GM19238 (cell line): ENCODE results near the gene PTPRM.

Experiments
- DNase-seq: peaks from one replicate; pipeline ENCODE4 v3.0.0; 2011; ENCODE audit warnings: low spot score; ENCODE audit not compliant: insufficient read length

PTPRM gene

GRCh38 chr18:8313043-8313442, 745.9 kb downstream of the PTPRM start:
- no peak for DNase-seq

GRCh38 chr18:8314124-8314523, 747.0 kb downstream of the PTPRM start:
- no peak for DNase-seq

GRCh38 chr18:8319798-8320489, 752.8 kb downstream of the PTPRM start:
- no peak for DNase-seq

- no peak for DNase-seq
Observed at GRCh38 chr18:8322486-8322885, 755.4 kb downstream of the PTPRM start.

- no peak for DNase-seq
Observed at GRCh38 chr18:8324343-8325065, 757.4 kb downstream of the PTPRM start.

GRCh38 chr18:8326763-8327394, 759.8 kb downstream of the PTPRM start:
- no peak for DNase-seq

GRCh38 chr18:8328126-8328525, 761.0 kb downstream of the PTPRM start:
- DNase-seq: no peak

GRCh38 chr18:8329186-8329771, 762.2 kb downstream of the PTPRM start:
- no peak for DNase-seq

- DNase-seq: no peak
Observed at GRCh38 chr18:8330575-8330974, 763.5 kb downstream of the PTPRM start.

GRCh38 chr18:8332286-8332685, 765.2 kb downstream of the PTPRM start:
- DNase-seq: no peak

- DNase-seq: no peak
Observed at GRCh38 chr18:8333961-8334360, 766.8 kb downstream of the PTPRM start.

- no peak for DNase-seq
Observed at GRCh38 chr18:8337211-8337610, 770.1 kb downstream of the PTPRM start.

GRCh38 chr18:8339210-8339609, 772.1 kb downstream of the PTPRM start:
- DNase-seq: no peak

GRCh38 chr18:8339952-8340351, 772.8 kb downstream of the PTPRM start:
- no peak for DNase-seq

- DNase-seq: no peak
Observed at GRCh38 chr18:8341481-8342230, 774.5 kb downstream of the PTPRM start.

GRCh38 chr18:8348051-8348720, 781.1 kb downstream of the PTPRM start:
- DNase-seq: no peak

GRCh38 chr18:8349608-8350323, 782.6 kb downstream of the PTPRM start:
- DNase-seq: no peak

GRCh38 chr18:8350628-8351027, 783.5 kb downstream of the PTPRM start:
- DNase-seq: no peak

- no peak for DNase-seq
Observed at GRCh38 chr18:8351161-8351560, 784.0 kb downstream of the PTPRM start.

GRCh38 chr18:8354304-8354703, 787.2 kb downstream of the PTPRM start:
- DNase-seq: no peak
